GM19239 (cell line): ENCODE results near the gene OR11H7.
"Not testable (repeated sequence)": the region's sequence is repeated elsewhere in the genome, so short reads cannot be mapped to it uniquely, and the experiment has no call there.

ENCODE experiments used
- DNase-seq: peaks from one replicate; pipeline ENCODE4 v3.0.0; 2011; ENCODE audit warnings: low spot score; ENCODE audit not compliant: insufficient read length
- FAIRE-seq: peaks from 2 replicates; lab custom pipeline; 2011; peaks lifted over from hg19 to GRCh38; lab: Jason Lieb, UNC

OR11H7 gene

GRCh38 chr14:20274062-20274461 is 45.3 kb downstream of the OR11H7 start:
- DNase-seq (no peak), FAIRE-seq (no peak)

- no peak for FAIRE-seq
- no peak for DNase-seq
Measured at GRCh38 chr14:20277409-20277808, 48.6 kb downstream of the OR11H7 start.

GRCh38 chr14:20278414-20278813 is 49.6 kb downstream of the OR11H7 start:
- DNase-seq (no peak), FAIRE-seq (no peak)

- DNase-seq, FAIRE-seq: not testable (repeated sequence)
Measured at GRCh38 chr14:20280265-20280664, 51.5 kb downstream of the OR11H7 start.
